ENCODE data around the gene ZNF462.
"Not testable (repeated sequence)": the region's sequence is repeated elsewhere in the genome, so short reads cannot be mapped to it uniquely, and the experiment has no call there.

Gene ZNF462

GRCh38 chr9:106862821-106863720 is at the start of gene ZNF462:
Gene ZNF462 (plus strand): TSS chr9:106863166. CDS start chr9:106923384, 60,218 bp downstream.
- DNase-seq: peak; percentile 6 to 53

GRCh38 chr9:106816524-106816923 is 46.4 kb upstream of the ZNF462 start:
- no peak for DNase-seq

GRCh38 chr9:106818034-106818433 is 44.9 kb upstream of the ZNF462 start:
- no peak for DNase-seq

GRCh38 chr9:106820866-106821265 is 42.1 kb upstream of the ZNF462 start:
- no peak for DNase-seq

- DNase-seq: no peak
Measured at GRCh38 chr9:106828070-106828469, 34.9 kb upstream of the ZNF462 start.

GRCh38 chr9:106828965-106829364 is 34.0 kb upstream of the ZNF462 start:
- no peak for DNase-seq

- no peak for DNase-seq
Measured at GRCh38 chr9:106829666-106830408, 33.1 kb upstream of the ZNF462 start.

GRCh38 chr9:106830527-106831150 is 32.3 kb upstream of the ZNF462 start:
- no peak for DNase-seq

GRCh38 chr9:106834888-106835287 is 28.1 kb upstream of the ZNF462 start:
- no peak for DNase-seq

GRCh38 chr9:106835840-106836239 is 27.1 kb upstream of the ZNF462 start:
- DNase-seq: no peak

- DNase-seq: no peak
Measured at GRCh38 chr9:106843371-106843770, 19.6 kb upstream of the ZNF462 start.

GRCh38 chr9:106846307-106846706 is 16.7 kb upstream of the ZNF462 start:
- no peak for DNase-seq

- DNase-seq: no peak
Measured at GRCh38 chr9:106846857-106847256, 16.1 kb upstream of the ZNF462 start.

GRCh38 chr9:106851640-106852039 is 11.3 kb upstream of the ZNF462 start:
- DNase-seq: not testable (repeated sequence)

GRCh38 chr9:106857811-106858470 is 5.0 kb upstream of the ZNF462 start:
- no peak for DNase-seq

- DNase-seq: no peak
Measured at GRCh38 chr9:106859957-106860720, 2.8 kb upstream of the ZNF462 start.

GRCh38 chr9:106860721-106861639 is 2.0 kb upstream of the ZNF462 start:
- DNase-seq: no peak

GRCh38 chr9:106861640-106862109 is 1.3 kb upstream of the ZNF462 start:
- no peak for DNase-seq

GRCh38 chr9:106862110-106862820 is 701 bp upstream of the ZNF462 start:
- DNase-seq: no peak

Data from cerebellar nuclear complex (tissue), 1 donor.